ENCODE data around the gene ADAD2. TPM values are rescaled to one million over a fixed set of nuclear protein-coding genes. Genes with fewer than 3 reads are reported as not detected.

Gene ADAD2
- total RNA-seq, 1 donor from 2014 or later = not detected

- Mint-ChIP-seq H3K27ac (ENCODE audit: unreplicated experiment) (no peak overlapping the region), H3K36me3 (ENCODE audit: unreplicated experiment) (peaks cover 4% of the 10 kb centered on the region), H3K9me3 (ENCODE audit: unreplicated experiment) (peaks cover 12% of the 10 kb centered on the region), H3K4me1 (ENCODE audit: low read depth, unreplicated experiment) (peaks cover 17% of the 10 kb centered on the region), H3K4me3 (ENCODE audit: unreplicated experiment) (peak overlapping the region; percentile 64), H3K27me3 (ENCODE audit: unreplicated experiment) (no peaks in the 10 kb centered on the region)
- no peak for DNase-seq
- no peak for TF ChIP-seq CTCF (IDR thresholded peaks at IDR 0.05; ENCODE audit: partially characterized antibody, unreplicated experiment)
Observed at GRCh38 chr16:84232060-84232459, 41.1 kb downstream of the ADAD2 start.

GRCh38 chr16:84232969-84233368 is 42.0 kb downstream of the ADAD2 start:
- no peaks in the 10 kb centered on the region for H3K36me3 Mint-ChIP-seq (ENCODE audit: unreplicated experiment)
- no peaks in the 10 kb centered on the region for H3K27me3 Mint-ChIP-seq (ENCODE audit: unreplicated experiment)
- peak overlapping the region; percentile 38 for H3K27ac Mint-ChIP-seq (ENCODE audit: unreplicated experiment)
- DNase-seq = no peak
- H3K9me3 Mint-ChIP-seq (ENCODE audit: unreplicated experiment) = peaks cover 6% of the 10 kb centered on the region
- TF ChIP-seq CTCF (IDR thresholded peaks at IDR 0.05; ENCODE audit: partially characterized antibody, unreplicated experiment) = no peak
- no peak overlapping the region for H3K4me3 Mint-ChIP-seq (ENCODE audit: unreplicated experiment)
- peaks cover 12% of the 10 kb centered on the region for H3K4me1 Mint-ChIP-seq (ENCODE audit: low read depth, unreplicated experiment)

GRCh38 chr16:84233748-84234147 is 42.8 kb downstream of the ADAD2 start:
- H3K27me3 Mint-ChIP-seq (ENCODE audit: unreplicated experiment) = no peaks in the 10 kb centered on the region
- no peak for DNase-seq
- H3K36me3 Mint-ChIP-seq (ENCODE audit: unreplicated experiment) = no peaks in the 10 kb centered on the region
- peaks cover 12% of the 10 kb centered on the region for H3K4me1 Mint-ChIP-seq (ENCODE audit: low read depth, unreplicated experiment)
- peaks cover 4% of the 10 kb centered on the region for H3K9me3 Mint-ChIP-seq (ENCODE audit: unreplicated experiment)
- no peak for TF ChIP-seq CTCF (IDR thresholded peaks at IDR 0.05; ENCODE audit: partially characterized antibody, unreplicated experiment)
- no peak overlapping the region for H3K27ac Mint-ChIP-seq (ENCODE audit: unreplicated experiment)
- no peak overlapping the region for H3K4me3 Mint-ChIP-seq (ENCODE audit: unreplicated experiment)

- H3K27me3 Mint-ChIP-seq (ENCODE audit: unreplicated experiment) = no peaks in the 10 kb centered on the region
- no peak for DNase-seq
- peaks cover 14% of the 10 kb centered on the region for H3K4me1 Mint-ChIP-seq (ENCODE audit: low read depth, unreplicated experiment)
- no peaks in the 10 kb centered on the region for H3K36me3 Mint-ChIP-seq (ENCODE audit: unreplicated experiment)
- peak overlapping the region; percentile 84 for H3K27ac Mint-ChIP-seq (ENCODE audit: unreplicated experiment)
- TF ChIP-seq CTCF (IDR thresholded peaks at IDR 0.05; ENCODE audit: partially characterized antibody, unreplicated experiment) = no peak
- peaks cover 4% of the 10 kb centered on the region for H3K9me3 Mint-ChIP-seq (ENCODE audit: unreplicated experiment)
- no peak overlapping the region for H3K4me3 Mint-ChIP-seq (ENCODE audit: unreplicated experiment)
Observed at GRCh38 chr16:84234321-84235241, 43.6 kb downstream of the ADAD2 start.

- Mint-ChIP-seq H3K9me3 (ENCODE audit: unreplicated experiment) (peaks cover 2% of the 10 kb centered on the region), H3K4me1 (ENCODE audit: low read depth, unreplicated experiment) (peaks cover 26% of the 10 kb centered on the region), H3K36me3 (ENCODE audit: unreplicated experiment) (no peaks in the 10 kb centered on the region), H3K27me3 (ENCODE audit: unreplicated experiment) (no peaks in the 10 kb centered on the region), H3K4me3 (ENCODE audit: unreplicated experiment) (no peak overlapping the region), H3K27ac (ENCODE audit: unreplicated experiment) (no peak overlapping the region)
- TF ChIP-seq CTCF (IDR thresholded peaks at IDR 0.05; ENCODE audit: partially characterized antibody, unreplicated experiment) = no peak
- DNase-seq = no peak
Observed at GRCh38 chr16:84236671-84237070, 45.7 kb downstream of the ADAD2 start.

All from glutamatergic neuron (in vitro differentiated cells).